Keratinocyte (primary cell): ENCODE results near the gene MSI2. TPM values are rescaled to one million over a fixed set of nuclear protein-coding genes. Genes with fewer than 3 reads are reported as not detected.

ENCODE experiments used
- DNase-seq: peaks from one replicate; pipeline ENCODE4 v3.0.0-alpha.2; 2011; ENCODE audit warnings: low read depth, missing footprints, low spot score
- FAIRE-seq: peaks from 2 replicates; lab custom pipeline; 2011; peaks lifted over from hg19 to GRCh38; lab: Jason Lieb, UNC
- H2AFZ ChIP-seq: 2 replicates; pipeline ENCODE4 v1.6.0; 2012; ENCODE audit warnings: low read length, control low read depth, inconsistent platforms; ENCODE audit not compliant: control insufficient read depth
- H3K27ac ChIP-seq: 2 replicates; pipeline ENCODE4 v1.5.1; 2011; ENCODE audit warnings: low read length; ENCODE audit not compliant: control insufficient read depth, insufficient read depth
- H3K27me3 ChIP-seq: 3 replicates; pipeline ENCODE4 v1.6.0; 2011; ENCODE audit warnings: low read length; ENCODE audit not compliant: control insufficient read depth, insufficient read depth; ENCODE audit errors: extremely low read depth
- H3K36me3 ChIP-seq, 2 experiments: 2 replicates in 1 of 2; 3 replicates in 1 of 2; pipeline ENCODE4 v1.5.1; 2011; ENCODE audit warnings: low read length in 2 of 2, mild to moderate bottlenecking in 1 of 2; ENCODE audit not compliant: control insufficient read depth in 2 of 2, insufficient read depth in 2 of 2; ENCODE audit errors: extremely low read depth in 1 of 2
- H3K4me1 ChIP-seq: 3 replicates; pipeline ENCODE4 v1.5.1; 2011; ENCODE audit warnings: low read length; ENCODE audit not compliant: control insufficient read depth, insufficient read depth; ENCODE audit errors: extremely low read depth
- H3K4me2 ChIP-seq: 3 replicates; pipeline ENCODE4 v1.6.0; 2011; ENCODE audit warnings: low read depth, low read length; ENCODE audit not compliant: control insufficient read depth, insufficient read depth; ENCODE audit errors: extremely low read depth
- H3K4me3 ChIP-seq, 3 experiments: fragments of 200-600 bp in 1 of 3; sonication (generic) in 1 of 3; 2 replicates in 2 of 3; 3 replicates in 1 of 3; pipeline ENCODE4 v1.5.1; 2011 to 2016; ENCODE audit warnings: low read length in 3 of 3, mild to moderate bottlenecking in 3 of 3, control low read depth in 2 of 3, inconsistent platforms in 1 of 3, low read depth in 1 of 3, mixed read lengths in 1 of 3, mixed run types in 1 of 3, moderate library complexity in 1 of 3; ENCODE audit not compliant: control insufficient read depth in 2 of 3, insufficient read depth in 2 of 3; ENCODE audit errors: extremely low read depth in 1 of 3
- H3K79me2 ChIP-seq: 2 replicates; pipeline ENCODE4 v1.6.0; 2012; ENCODE audit warnings: low read length; ENCODE audit not compliant: control insufficient read depth, insufficient read depth
- H3K9ac ChIP-seq: 3 replicates; pipeline ENCODE4 v1.6.0; 2011; ENCODE audit warnings: low read length; ENCODE audit not compliant: control insufficient read depth, insufficient read depth; ENCODE audit errors: extremely low read depth
- H3K9me1 ChIP-seq: 3 replicates; pipeline ENCODE4 v1.6.0; 2011; ENCODE audit warnings: low read length; ENCODE audit not compliant: control insufficient read depth, insufficient read depth; ENCODE audit errors: extremely low read depth
- H3K9me3 ChIP-seq: 2 replicates; pipeline ENCODE4 v1.5.1; 2012; ENCODE audit warnings: low read depth, low read length; ENCODE audit not compliant: control insufficient read depth
- H4K20me1 ChIP-seq: 3 replicates; pipeline ENCODE4 v1.6.0; 2011; ENCODE audit warnings: low read length; ENCODE audit not compliant: control insufficient read depth, insufficient read depth; ENCODE audit errors: extremely low read depth
- EZH2 ChIP-seq: IDR thresholded peaks from one replicate; pipeline ENCODE4 v1.6.1; 2012; ENCODE audit warnings: inconsistent platforms, mild to moderate bottlenecking, low read length, moderate library complexity
- dilution Hi-C: fragments of 300-500 bp; cut with MboI; formaldehyde crosslinking; loops from one replicate; pipeline ENCODE4 v1.7.0; 2020; ENCODE audit warnings: low sequenced_read_pairs; ENCODE audit not compliant: extremely low pct_ligation_motif_present
- polyA plus RNA-seq, 5 experiments: library from polyadenylated mRNA; depleted of rRNA in 3 of 5; stranded (reverse) in 3 of 5; stranded (forward) in 1 of 5; unstranded in 1 of 5; fragments of >200 nt; gene quantifications; 1 replicate in 1 of 5; 2 replicates in 3 of 5; 3 replicates in 1 of 5; pipeline versions ENCODE4 v1.2.1 to v1.2.3, GENCODE V29; 2011 to 2012; ENCODE audit warnings: missing spikeins in 2 of 5, low read depth in 1 of 5, low replicate concordance in 1 of 5
- TF ChIP-seq, protein P1 (sequence below), 3 experiments: IDR thresholded peaks in 1 of 3; conservative IDR thresholded peaks in 1 of 3; optimal IDR thresholded peaks in 1 of 3; 2 replicates in 2 of 3; 3 replicates in 1 of 3; pipeline versions ENCODE3 to v1.5.1; 2011; ENCODE audit warnings: low read length in 3 of 3, mild to moderate bottlenecking in 3 of 3, moderate library complexity in 2 of 3, control low read depth in 1 of 3, inconsistent platforms in 1 of 3; ENCODE audit not compliant: insufficient read depth in 2 of 3; ENCODE audit errors: extremely low read depth in 1 of 3

MSI2 gene
- polyA plus RNA-seq, 1 donor (not counting 4 experiments of a cell fraction or from before 2014, with no cell fraction given): 22.3 TPM

DNA sequence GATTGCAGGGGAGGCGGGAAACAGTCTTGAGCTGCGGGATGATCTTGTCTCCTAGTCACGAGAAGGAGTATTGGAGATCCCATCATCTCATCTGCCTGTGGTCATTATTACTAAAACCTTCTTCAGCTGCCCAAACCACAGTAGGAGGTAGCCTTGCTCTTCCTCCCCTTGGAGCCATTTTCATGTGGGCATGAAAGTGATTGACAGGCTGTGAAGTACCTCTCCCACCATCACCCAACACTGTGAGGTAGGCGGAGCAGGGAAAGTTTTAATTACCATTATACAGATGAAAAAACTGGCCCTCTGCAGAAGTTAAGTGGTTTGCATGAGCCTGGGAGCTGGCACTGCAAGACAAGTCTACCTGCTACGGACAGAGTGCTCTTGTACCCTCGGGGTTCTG is 237.3 kb downstream of the MSI2 start:
- no peak for DNase-seq
- H3K9me3 ChIP-seq: no peaks in the 10 kb centered on the region
- H4K20me1 ChIP-seq: no peaks in the 10 kb centered on the region
- no peaks in the 10 kb centered on the region for H3K27me3 ChIP-seq
- H3K4me3 ChIP-seq: no peak overlapping the region
- no peaks in the 10 kb centered on the region for H3K9me1 ChIP-seq
- H2AFZ ChIP-seq: no peak overlapping the region
- H3K4me2 ChIP-seq: no peak overlapping the region
- no peak overlapping the region for H3K9ac ChIP-seq
- no peak overlapping the region for H3K27ac ChIP-seq
- H3K36me3 ChIP-seq: no peaks in the 10 kb centered on the region
- dilution Hi-C loops: no loop called here
- no peaks in the 10 kb centered on the region for H3K4me1 ChIP-seq
- H3K79me2 ChIP-seq: no peaks in the 10 kb centered on the region
- no peak for TF ChIP-seq EZH2
- TF ChIP-seq, protein P1, sequence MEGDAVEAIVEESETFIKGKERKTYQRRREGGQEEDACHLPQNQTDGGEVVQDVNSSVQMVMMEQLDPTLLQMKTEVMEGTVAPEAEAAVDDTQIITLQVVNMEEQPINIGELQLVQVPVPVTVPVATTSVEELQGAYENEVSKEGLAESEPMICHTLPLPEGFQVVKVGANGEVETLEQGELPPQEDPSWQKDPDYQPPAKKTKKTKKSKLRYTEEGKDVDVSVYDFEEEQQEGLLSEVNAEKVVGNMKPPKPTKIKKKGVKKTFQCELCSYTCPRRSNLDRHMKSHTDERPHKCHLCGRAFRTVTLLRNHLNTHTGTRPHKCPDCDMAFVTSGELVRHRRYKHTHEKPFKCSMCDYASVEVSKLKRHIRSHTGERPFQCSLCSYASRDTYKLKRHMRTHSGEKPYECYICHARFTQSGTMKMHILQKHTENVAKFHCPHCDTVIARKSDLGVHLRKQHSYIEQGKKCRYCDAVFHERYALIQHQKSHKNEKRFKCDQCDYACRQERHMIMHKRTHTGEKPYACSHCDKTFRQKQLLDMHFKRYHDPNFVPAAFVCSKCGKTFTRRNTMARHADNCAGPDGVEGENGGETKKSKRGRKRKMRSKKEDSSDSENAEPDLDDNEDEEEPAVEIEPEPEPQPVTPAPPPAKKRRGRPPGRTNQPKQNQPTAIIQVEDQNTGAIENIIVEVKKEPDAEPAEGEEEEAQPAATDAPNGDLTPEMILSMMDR (optimal IDR thresholded peaks at IDR 0.05 in 1 of 3, IDR thresholded peaks at IDR 0.05 in 1 of 3, conservative IDR thresholded peaks at IDR 0.05 in 1 of 3; ENCODE audit: extremely low read depth in 1 of 3, insufficient read depth in 2 of 3, low read length in 3 of 3): no peak
- no peak for FAIRE-seq

- H4K20me1 ChIP-seq: no peaks in the 10 kb centered on the region
- no peaks in the 10 kb centered on the region for H3K79me2 ChIP-seq
- no peak for TF ChIP-seq EZH2
- TF ChIP-seq, protein P1 (optimal IDR thresholded peaks at IDR 0.05 in 1 of 3, IDR thresholded peaks at IDR 0.05 in 1 of 3, conservative IDR thresholded peaks at IDR 0.05 in 1 of 3; ENCODE audit: extremely low read depth in 1 of 3, insufficient read depth in 2 of 3, low read length in 3 of 3): no peak
- dilution Hi-C loops: no loop called here
- H3K27ac ChIP-seq: no peak overlapping the region
- no peaks in the 10 kb centered on the region for H3K36me3 ChIP-seq
- H3K4me2 ChIP-seq: no peak overlapping the region
- H3K27me3 ChIP-seq: no peaks in the 10 kb centered on the region
- no peaks in the 10 kb centered on the region for H3K9me1 ChIP-seq
- no peak overlapping the region for H3K9ac ChIP-seq
- DNase-seq (no peak), FAIRE-seq (no peak)
- no peaks in the 10 kb centered on the region for H3K4me1 ChIP-seq
- no peak overlapping the region for H3K4me3 ChIP-seq
- H3K9me3 ChIP-seq: no peaks in the 10 kb centered on the region
- H2AFZ ChIP-seq: no peak overlapping the region
Observed at GRCh38 chr17:57494443-57494842, 238.1 kb downstream of the MSI2 start.
